Measurements from ENCODE around the gene NAA10.

Gene NAA10

DNA sequence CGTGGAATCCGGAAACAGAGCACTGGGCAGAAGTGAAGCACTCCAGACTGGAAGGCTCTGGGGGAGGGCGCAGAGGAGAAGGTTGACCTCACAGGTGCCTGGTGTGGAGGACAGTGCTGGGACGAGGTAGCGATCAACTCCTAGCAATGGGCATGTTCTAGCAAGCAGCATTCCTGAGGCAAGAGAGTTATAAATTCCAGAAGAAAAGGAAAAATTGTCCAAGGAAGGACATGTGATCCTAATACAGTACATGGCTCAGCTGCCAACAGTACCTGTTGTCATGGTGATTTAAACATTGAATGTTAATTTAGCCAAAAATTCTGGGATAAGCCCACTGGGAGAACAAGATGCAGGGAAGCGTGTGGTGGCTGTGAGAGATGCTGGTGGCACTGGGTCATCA lies 17.0 kb downstream of the NAA10 start:
- DNase-seq (ENCODE audit: low read depth): no peak
- no peak overlapping the region for H3K4me3 ChIP-seq (ENCODE audit: low read depth, low read length)
- TF ChIP-seq, protein P1, sequence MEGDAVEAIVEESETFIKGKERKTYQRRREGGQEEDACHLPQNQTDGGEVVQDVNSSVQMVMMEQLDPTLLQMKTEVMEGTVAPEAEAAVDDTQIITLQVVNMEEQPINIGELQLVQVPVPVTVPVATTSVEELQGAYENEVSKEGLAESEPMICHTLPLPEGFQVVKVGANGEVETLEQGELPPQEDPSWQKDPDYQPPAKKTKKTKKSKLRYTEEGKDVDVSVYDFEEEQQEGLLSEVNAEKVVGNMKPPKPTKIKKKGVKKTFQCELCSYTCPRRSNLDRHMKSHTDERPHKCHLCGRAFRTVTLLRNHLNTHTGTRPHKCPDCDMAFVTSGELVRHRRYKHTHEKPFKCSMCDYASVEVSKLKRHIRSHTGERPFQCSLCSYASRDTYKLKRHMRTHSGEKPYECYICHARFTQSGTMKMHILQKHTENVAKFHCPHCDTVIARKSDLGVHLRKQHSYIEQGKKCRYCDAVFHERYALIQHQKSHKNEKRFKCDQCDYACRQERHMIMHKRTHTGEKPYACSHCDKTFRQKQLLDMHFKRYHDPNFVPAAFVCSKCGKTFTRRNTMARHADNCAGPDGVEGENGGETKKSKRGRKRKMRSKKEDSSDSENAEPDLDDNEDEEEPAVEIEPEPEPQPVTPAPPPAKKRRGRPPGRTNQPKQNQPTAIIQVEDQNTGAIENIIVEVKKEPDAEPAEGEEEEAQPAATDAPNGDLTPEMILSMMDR (IDR thresholded peaks at IDR 0.05; ENCODE audit: control insufficient read depth, extremely low read depth, insufficient read depth): no peak

- TF ChIP-seq, protein P1 (IDR thresholded peaks at IDR 0.05; ENCODE audit: control insufficient read depth, extremely low read depth, insufficient read depth): no peak
- DNase-seq (ENCODE audit: low read depth): no peak
- H3K4me3 ChIP-seq (ENCODE audit: low read depth, low read length): no peak overlapping the region
These were observed 21.1 kb downstream of the NAA10 start for GRCh38 chrX:153913701-153914100.

- TF ChIP-seq, protein P1 (IDR thresholded peaks at IDR 0.05; ENCODE audit: control insufficient read depth, extremely low read depth, insufficient read depth): no peak
- no peak for DNase-seq (ENCODE audit: low read depth)
- no peak overlapping the region for H3K4me3 ChIP-seq (ENCODE audit: low read depth, low read length)
These were observed 21.6 kb downstream of the NAA10 start for GRCh38 chrX:153913211-153913610.

- DNase-seq (ENCODE audit: low read depth): no peak
- TF ChIP-seq, protein P1 (IDR thresholded peaks at IDR 0.05; ENCODE audit: control insufficient read depth, extremely low read depth, insufficient read depth): no peak
- no peak overlapping the region for H3K4me3 ChIP-seq (ENCODE audit: low read depth, low read length)
These were observed 23.0 kb downstream of the NAA10 start for GRCh38 chrX:153911798-153912197.

DNA sequence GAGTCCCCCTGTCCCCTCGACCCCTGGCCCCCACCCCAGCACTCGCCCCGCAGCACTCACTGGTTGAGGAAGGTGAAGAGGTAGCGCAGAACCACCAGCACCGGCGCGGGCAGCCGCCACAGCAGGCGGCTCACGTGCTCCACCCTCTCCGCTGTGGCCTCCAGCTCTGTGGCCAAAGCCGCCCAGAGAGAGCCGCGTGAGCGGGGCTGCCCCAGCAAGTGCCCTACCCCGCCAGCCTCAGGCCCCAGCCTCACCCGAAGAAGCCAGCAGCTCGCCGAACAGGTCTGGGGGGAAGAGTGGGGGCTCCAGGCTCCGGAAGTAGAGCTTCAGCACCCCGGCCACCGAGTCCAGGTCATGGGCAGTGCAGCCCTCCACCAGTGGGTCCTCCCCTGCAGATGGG lies 24.4 kb downstream of the NAA10 start:
- no peak for DNase-seq (ENCODE audit: low read depth)
- H3K4me3 ChIP-seq (ENCODE audit: low read depth, low read length): no peak overlapping the region
- TF ChIP-seq, protein P1 (IDR thresholded peaks at IDR 0.05; ENCODE audit: control insufficient read depth, extremely low read depth, insufficient read depth): no peak

GRCh38 chrX:153909980-153910360 lies 24.9 kb downstream of the NAA10 start:
- TF ChIP-seq, protein P1 (IDR thresholded peaks at IDR 0.05; ENCODE audit: control insufficient read depth, extremely low read depth, insufficient read depth): no peak
- DNase-seq (ENCODE audit: low read depth): no peak
- no peak overlapping the region for H3K4me3 ChIP-seq (ENCODE audit: low read depth, low read length)

All from LNCaP clone FGC (cell line).